ENCODE data around the gene LRRC8B.

The LRRC8B gene

DNA sequence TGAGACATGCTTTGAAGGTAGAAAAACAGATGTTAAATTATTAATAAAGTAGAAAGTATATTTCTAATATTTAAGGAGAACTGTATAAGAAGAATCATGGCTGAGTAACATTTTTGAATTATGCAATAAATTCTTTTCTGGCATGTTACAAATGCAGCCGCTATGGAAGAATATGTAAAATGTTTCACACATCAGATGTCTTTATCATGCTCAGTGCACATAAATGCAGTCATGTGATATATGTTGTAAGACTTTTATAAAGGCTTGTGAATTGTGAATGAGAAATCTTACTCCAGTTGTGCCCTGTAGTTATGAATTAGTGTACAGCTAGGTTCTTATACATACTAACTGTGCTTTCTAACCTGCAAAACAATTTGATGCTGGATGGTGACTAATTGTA, 53.5 kb downstream of the LRRC8B start:
- H2BK5ac ChIP-seq (ENCODE audit: low read depth, low read length, poor library complexity), result no peak overlapping the region
- no peak overlapping the region for H3K4me3 ChIP-seq (ENCODE audit: low read depth, low read length)
- no peak overlapping the region for H3K4me2 ChIP-seq (ENCODE audit: low read length)
- no CpG with 5 or more reads among the region's 1 CpG for WGBS (ENCODE audit: extremely low coverage, insufficient coverage, insufficient read length)
- no peak overlapping the region for H2AK5ac ChIP-seq (ENCODE audit: low read length)
- no peak overlapping the region for H2BK120ac ChIP-seq (ENCODE audit: insufficient read depth, low read length, poor library complexity)
- no peaks in the 10 kb centered on the region for H3K79me2 ChIP-seq (ENCODE audit: control insufficient read depth, insufficient read depth, low read length, poor library complexity)
- no peak overlapping the region for H4K91ac ChIP-seq (ENCODE audit: low read depth, low read length)
- DNase-seq, result peak; percentile 52 to 87
- no peaks in the 10 kb centered on the region for H3K9me3 ChIP-seq (ENCODE audit: insufficient read depth, low read depth, low read length)
- no peak overlapping the region for H3K14ac ChIP-seq (ENCODE audit: low read length)
- no peaks in the 10 kb centered on the region for H3K79me1 ChIP-seq (ENCODE audit: low read length)
- H3K27me3 ChIP-seq (ENCODE audit: insufficient read depth, low read length), result no peaks in the 10 kb centered on the region
- no peak overlapping the region for H4K12ac ChIP-seq (ENCODE audit: low read depth, low read length)
- H3K4ac ChIP-seq (ENCODE audit: low read depth, low read length), result no peak overlapping the region
- H3K36me3 ChIP-seq (ENCODE audit: control insufficient read depth in 1 of 2, insufficient read depth in 2 of 2, low read length in 2 of 2), result no peaks in the 10 kb centered on the region
- no peak overlapping the region for H3K23ac ChIP-seq (ENCODE audit: low read length)
- no peak overlapping the region for H4K8ac ChIP-seq (ENCODE audit: low read depth, low read length)
- H3K27ac ChIP-seq (ENCODE audit: low read depth, low read length), result no peak overlapping the region
- H2AFZ ChIP-seq (ENCODE audit: insufficient read depth, low read length, poor library complexity), result no peak overlapping the region
- H2BK12ac ChIP-seq (ENCODE audit: low read length), result no peak overlapping the region
- H3K18ac ChIP-seq (ENCODE audit: low read length), result no peak overlapping the region
- H3K4me1 ChIP-seq (ENCODE audit: control insufficient read depth in 1 of 2, insufficient read depth in 2 of 2, low read length in 2 of 2), result no peaks in the 10 kb centered on the region
- no peak overlapping the region for H3K9ac ChIP-seq (ENCODE audit: low read length)

- no peak overlapping the region for H3K27ac ChIP-seq (ENCODE audit: low read depth, low read length)
- H2BK12ac ChIP-seq (ENCODE audit: low read length), result no peak overlapping the region
- H3K9me3 ChIP-seq (ENCODE audit: insufficient read depth, low read depth, low read length), result no peaks in the 10 kb centered on the region
- H3K18ac ChIP-seq (ENCODE audit: low read length), result no peak overlapping the region
- no peak overlapping the region for H3K23ac ChIP-seq (ENCODE audit: low read length)
- no peak overlapping the region for H4K8ac ChIP-seq (ENCODE audit: low read depth, low read length)
- no peak overlapping the region for H3K4me3 ChIP-seq (ENCODE audit: low read depth, low read length)
- H3K36me3 ChIP-seq (ENCODE audit: control insufficient read depth in 1 of 2, insufficient read depth in 2 of 2, low read length in 2 of 2), result no peaks in the 10 kb centered on the region
- no peak overlapping the region for H2BK5ac ChIP-seq (ENCODE audit: low read depth, low read length, poor library complexity)
- H2BK120ac ChIP-seq (ENCODE audit: insufficient read depth, low read length, poor library complexity), result no peak overlapping the region
- H4K91ac ChIP-seq (ENCODE audit: low read depth, low read length), result no peak overlapping the region
- H2AFZ ChIP-seq (ENCODE audit: insufficient read depth, low read length, poor library complexity), result no peak overlapping the region
- H3K9ac ChIP-seq (ENCODE audit: low read length), result no peak overlapping the region
- H3K4ac ChIP-seq (ENCODE audit: low read depth, low read length), result no peak overlapping the region
- no CpG with 5 or more reads among the region's 2 CpGs for WGBS (ENCODE audit: extremely low coverage, insufficient coverage, insufficient read length)
- H4K12ac ChIP-seq (ENCODE audit: low read depth, low read length), result no peak overlapping the region
- H2AK5ac ChIP-seq (ENCODE audit: low read length), result no peak overlapping the region
- H3K14ac ChIP-seq (ENCODE audit: low read length), result no peak overlapping the region
- H3K27me3 ChIP-seq (ENCODE audit: insufficient read depth, low read length), result no peaks in the 10 kb centered on the region
- H3K4me1 ChIP-seq (ENCODE audit: control insufficient read depth in 1 of 2, insufficient read depth in 2 of 2, low read length in 2 of 2), result no peaks in the 10 kb centered on the region
- no peak overlapping the region for H3K4me2 ChIP-seq (ENCODE audit: low read length)
- DNase-seq, result no peak
- H3K79me2 ChIP-seq (ENCODE audit: control insufficient read depth, insufficient read depth, low read length, poor library complexity), result no peaks in the 10 kb centered on the region
- H3K79me1 ChIP-seq (ENCODE audit: low read length), result no peaks in the 10 kb centered on the region
Measured at GRCh38 chr1:89578946-89579684, 54.5 kb downstream of the LRRC8B start.

DNA sequence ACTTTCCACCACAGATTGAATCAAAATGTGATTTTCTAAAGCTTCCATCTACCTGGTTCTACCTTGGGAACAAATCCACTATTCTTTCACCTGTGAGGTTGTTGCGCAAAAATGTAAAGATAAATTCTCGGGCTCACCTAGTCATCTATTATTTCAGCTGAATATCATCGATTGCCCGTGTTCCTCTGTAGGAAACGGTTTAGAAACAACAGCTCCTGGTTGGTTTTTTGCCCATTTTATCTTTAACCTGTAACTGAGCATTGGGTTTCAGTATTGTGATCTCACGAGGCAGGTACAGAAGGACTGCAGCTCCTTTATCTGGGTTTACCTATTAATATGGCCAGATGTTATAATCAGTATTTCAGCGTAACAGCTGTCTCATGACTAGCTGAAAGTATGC, 55.4 kb downstream of the LRRC8B start:
- Histone ChIP-seq H3K18ac (ENCODE audit: low read length) (no peak overlapping the region), H3K79me1 (ENCODE audit: low read length) (no peaks in the 10 kb centered on the region), H3K23ac (ENCODE audit: low read length) (no peak overlapping the region), H2BK12ac (ENCODE audit: low read length) (no peak overlapping the region), H3K4me2 (ENCODE audit: low read length) (no peak overlapping the region), H3K14ac (ENCODE audit: low read length) (no peak overlapping the region), H3K4me3 (ENCODE audit: low read depth, low read length) (no peak overlapping the region), H3K9me3 (ENCODE audit: insufficient read depth, low read depth, low read length) (no peaks in the 10 kb centered on the region), H4K91ac (ENCODE audit: low read depth, low read length) (no peak overlapping the region), H3K36me3 (ENCODE audit: control insufficient read depth in 1 of 2, insufficient read depth in 2 of 2, low read length in 2 of 2) (no peaks in the 10 kb centered on the region), H4K8ac (ENCODE audit: low read depth, low read length) (no peak overlapping the region), H3K4ac (ENCODE audit: low read depth, low read length) (no peak overlapping the region), H3K27ac (ENCODE audit: low read depth, low read length) (no peak overlapping the region), H2AFZ (ENCODE audit: insufficient read depth, low read length, poor library complexity) (no peak overlapping the region), H3K27me3 (ENCODE audit: insufficient read depth, low read length) (no peaks in the 10 kb centered on the region), H4K12ac (ENCODE audit: low read depth, low read length) (no peak overlapping the region), H3K4me1 (ENCODE audit: control insufficient read depth in 1 of 2, insufficient read depth in 2 of 2, low read length in 2 of 2) (no peaks in the 10 kb centered on the region), H2AK5ac (ENCODE audit: low read length) (no peak overlapping the region), H3K9ac (ENCODE audit: low read length) (no peak overlapping the region), H2BK120ac (ENCODE audit: insufficient read depth, low read length, poor library complexity) (no peak overlapping the region), H2BK5ac (ENCODE audit: low read depth, low read length, poor library complexity) (no peak overlapping the region), H3K79me2 (ENCODE audit: control insufficient read depth, insufficient read depth, low read length, poor library complexity) (no peaks in the 10 kb centered on the region)
- WGBS (ENCODE audit: extremely low coverage, insufficient coverage, insufficient read length), result no CpG with 5 or more reads among the region's 7 CpGs
- DNase-seq, result no peak

DNA sequence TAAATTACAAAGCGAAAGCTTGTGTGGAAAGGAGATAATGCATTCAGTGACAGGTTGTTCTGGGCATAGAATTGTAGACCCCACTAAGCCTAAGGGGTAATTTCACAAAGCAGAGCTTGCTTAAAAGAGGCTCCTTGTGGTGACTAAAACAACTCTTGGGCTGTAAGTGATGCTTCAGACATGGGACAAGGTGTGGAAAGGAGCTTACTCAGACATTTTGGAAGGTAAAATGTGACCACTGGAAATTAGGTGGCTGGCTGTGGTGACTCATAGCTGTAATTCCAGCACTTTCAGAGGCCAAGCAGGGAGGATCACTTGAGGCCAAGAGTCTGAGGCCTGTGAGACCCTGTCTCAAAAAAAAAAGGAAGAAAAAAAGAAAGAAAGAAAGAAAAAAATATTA, 57.2 kb downstream of the LRRC8B start:
- no peaks in the 10 kb centered on the region for H3K79me2 ChIP-seq (ENCODE audit: control insufficient read depth, insufficient read depth, low read length, poor library complexity)

More for the DNA sequence above, 57.2 kb downstream of the LRRC8B start:
- Histone ChIP-seq H3K4me1 (ENCODE audit: control insufficient read depth in 1 of 2, insufficient read depth in 2 of 2, low read length in 2 of 2) (no peaks in the 10 kb centered on the region), H2BK12ac (ENCODE audit: low read length) (no peak overlapping the region), H3K36me3 (ENCODE audit: control insufficient read depth in 1 of 2, insufficient read depth in 2 of 2, low read length in 2 of 2) (no peaks in the 10 kb centered on the region), H2BK5ac (ENCODE audit: low read depth, low read length, poor library complexity) (no peak overlapping the region), H2AK5ac (ENCODE audit: low read length) (no peak overlapping the region), H3K4me3 (ENCODE audit: low read depth, low read length) (no peak overlapping the region), H4K8ac (ENCODE audit: low read depth, low read length) (no peak overlapping the region), H3K18ac (ENCODE audit: low read length) (no peak overlapping the region), H4K91ac (ENCODE audit: low read depth, low read length) (no peak overlapping the region), H3K27ac (ENCODE audit: low read depth, low read length) (no peak overlapping the region), H3K14ac (ENCODE audit: low read length) (no peak overlapping the region), H2AFZ (ENCODE audit: insufficient read depth, low read length, poor library complexity) (no peak overlapping the region), H3K23ac (ENCODE audit: low read length) (no peak overlapping the region), H2BK120ac (ENCODE audit: insufficient read depth, low read length, poor library complexity) (no peak overlapping the region), H3K9ac (ENCODE audit: low read length) (no peak overlapping the region), H3K79me1 (ENCODE audit: low read length) (no peaks in the 10 kb centered on the region), H3K4me2 (ENCODE audit: low read length) (no peak overlapping the region), H4K12ac (ENCODE audit: low read depth, low read length) (no peak overlapping the region), H3K9me3 (ENCODE audit: insufficient read depth, low read depth, low read length) (no peaks in the 10 kb centered on the region), H3K4ac (ENCODE audit: low read depth, low read length) (no peak overlapping the region), H3K27me3 (ENCODE audit: insufficient read depth, low read length) (no peaks in the 10 kb centered on the region)
- DNase-seq, result peak; percentile 79 to 89
- WGBS (ENCODE audit: extremely low coverage, insufficient coverage, insufficient read length), result no CpG with 5 or more reads among the region's 1 CpG
